WTC11 (cell line): ENCODE data around the gene FMN2. TPM values are rescaled to one million over a fixed set of nuclear protein-coding genes. Genes with fewer than 3 reads are reported as not detected.

ENCODE experiments used
- ATAC-seq: fragments of 200-7000 bp; cut with Tn5 transposase; 2 replicates; pipeline ENCODE4 v1.10.0; 2021; ENCODE audit warnings: mild to moderate bottlenecking, moderate library complexity
- CTCF ChIA-PET: fragments of 300-600 bp; sonication (Branson Sonifier 250); formaldehyde crosslinking; loops from one replicate; lab custom pipeline; 2021; ENCODE audit warnings: antibody characterized with exemption; lab: Charles Lee
- POLR2A ChIA-PET: fragments of 350-600 bp; sonication (Branson Sonifier 250); formaldehyde crosslinking; loops from one replicate; lab custom pipeline; 2021; ENCODE audit warnings: antibody characterized with exemption; lab: Charles Lee
- DNase-seq: peaks from one replicate; pipeline ENCODE4 v3.0.0; 2021; ENCODE audit warnings: low spot score
- H3K27ac Mint-ChIP-seq: 2 replicates; pipeline ENCODE4 v1.8.0; 2021; ENCODE audit warnings: mixed read lengths
- H3K27me3 Mint-ChIP-seq: 2 replicates; pipeline ENCODE4 v1.8.0; 2021; ENCODE audit warnings: low read depth, mild to moderate bottlenecking, moderate library complexity, mixed read lengths
- H3K36me3 Mint-ChIP-seq: 2 replicates; pipeline ENCODE4 v1.8.0; 2021; ENCODE audit warnings: mixed read lengths
- H3K4me1 Mint-ChIP-seq: 2 replicates; pipeline ENCODE4 v1.8.0; 2022; ENCODE audit warnings: mixed read lengths
- H3K4me3 Mint-ChIP-seq: 2 replicates; pipeline ENCODE4 v1.8.0; 2021; ENCODE audit warnings: mild to moderate bottlenecking, moderate library complexity, mixed read lengths
- H3K9me3 Mint-ChIP-seq: 2 replicates; pipeline ENCODE4 v1.8.0; 2021; ENCODE audit warnings: mixed read lengths
- ARID4B ChIP-seq: sonication (generic); formaldehyde crosslinking; IDR thresholded peaks from 2 replicates; pipeline ENCODE4 v1.8.0; 2023; ENCODE audit warnings: missing genetic modification reagents, mild to moderate bottlenecking, borderline replicate concordance
- ATF1 ChIP-seq: sonication (generic); formaldehyde crosslinking; IDR thresholded peaks from 2 replicates; pipeline ENCODE4 v1.8.1; 2023; ENCODE audit warnings: mild to moderate bottlenecking, moderate library complexity, missing genetic modification reagents
- CREB1 ChIP-seq: sonication (generic); formaldehyde crosslinking; IDR thresholded peaks from 2 replicates; pipeline ENCODE4 v1.8.0; 2023; ENCODE audit warnings: mild to moderate bottlenecking, missing genetic modification reagents
- E2F4 ChIP-seq: sonication (generic); formaldehyde crosslinking; IDR thresholded peaks from 2 replicates; pipeline ENCODE4 v1.8.1; 2022; ENCODE audit warnings: low read depth, mild to moderate bottlenecking, moderate library complexity, missing genetic modification reagents, borderline replicate concordance
- E2F5 ChIP-seq: sonication (generic); formaldehyde crosslinking; IDR thresholded peaks from 2 replicates; pipeline ENCODE4 v1.8.1; 2022; ENCODE audit warnings: mild to moderate bottlenecking, moderate library complexity, missing genetic modification reagents
- ESRRA ChIP-seq: sonication (generic); formaldehyde crosslinking; IDR thresholded peaks from 2 replicates; pipeline ENCODE4 v1.8.1; 2022; ENCODE audit warnings: mild to moderate bottlenecking, missing genetic modification reagents, borderline replicate concordance
- FOXP1 ChIP-seq: sonication (generic); formaldehyde crosslinking; IDR thresholded peaks from 2 replicates; pipeline ENCODE4 v1.8.0; 2022; ENCODE audit warnings: missing genetic modification reagents, mild to moderate bottlenecking, moderate library complexity, borderline replicate concordance
- HMGXB4 ChIP-seq: sonication (generic); formaldehyde crosslinking; IDR thresholded peaks from 2 replicates; pipeline ENCODE4 v1.8.1; 2023; ENCODE audit warnings: mild to moderate bottlenecking, moderate library complexity, missing genetic modification reagents
- JUN ChIP-seq: sonication (generic); formaldehyde crosslinking; IDR thresholded peaks from 2 replicates; pipeline ENCODE4 v1.8.0; 2023; ENCODE audit warnings: mild to moderate bottlenecking, missing genetic modification reagents
- KAT7 ChIP-seq: sonication (generic); formaldehyde crosslinking; IDR thresholded peaks from 2 replicates; pipeline ENCODE4 v1.8.1; 2023; ENCODE audit warnings: missing genetic modification reagents, mild to moderate bottlenecking, borderline replicate concordance
- NFE2L1 ChIP-seq: sonication (generic); formaldehyde crosslinking; IDR thresholded peaks from 2 replicates; pipeline ENCODE4 v1.8.1; 2023; ENCODE audit warnings: missing genetic modification reagents
- USF2 ChIP-seq: sonication (generic); formaldehyde crosslinking; IDR thresholded peaks from 2 replicates; pipeline ENCODE4 v1.8.1; 2023; ENCODE audit warnings: mild to moderate bottlenecking, missing genetic modification reagents, moderate library complexity
- ZBTB21 ChIP-seq: sonication (generic); formaldehyde crosslinking; IDR thresholded peaks from 2 replicates; pipeline ENCODE4 v1.8.1; 2023; ENCODE audit warnings: mild to moderate bottlenecking, missing genetic modification reagents, borderline replicate concordance
- ZBTB43 ChIP-seq: sonication (generic); formaldehyde crosslinking; IDR thresholded peaks from 2 replicates; pipeline ENCODE4 v1.8.1; 2023; ENCODE audit warnings: mild to moderate bottlenecking, missing genetic modification reagents
- ZMAT4 ChIP-seq: fragments of 250-450 bp; sonication (Bioruptor Pico); IDR thresholded peaks from 2 replicates; pipeline ENCODE4 v1.9.0; 2021; ENCODE audit warnings: mild to moderate bottlenecking
- ZNF232 ChIP-seq: sonication (generic); formaldehyde crosslinking; IDR thresholded peaks from 2 replicates; pipeline ENCODE4 v1.8.0; 2022; ENCODE audit warnings: mild to moderate bottlenecking, missing genetic modification reagents
- ZNF416 ChIP-seq: fragments of 250-450 bp; sonication (Bioruptor Pico); IDR thresholded peaks from 2 replicates; pipeline ENCODE4 v1.9.0; 2021; ENCODE audit warnings: mild to moderate bottlenecking, inconsistent platforms
- total RNA-seq: library from RNA; stranded (reverse); gene quantifications from 3 replicates; pipeline ENCODE4 v1.2.3, GENCODE V29; 2021
- TF ChIP-seq, protein P1 (sequence below): fragments of 250-450 bp; sonication (Bioruptor Pico); IDR thresholded peaks from 2 replicates; pipeline ENCODE4 v1.8.0; 2021; ENCODE audit warnings: mild to moderate bottlenecking
- TF ChIP-seq, protein P2 (sequence below): sonication (generic); formaldehyde crosslinking; IDR thresholded peaks from 2 replicates; pipeline ENCODE4 v1.8.0; 2023; ENCODE audit warnings: missing genetic modification reagents
- TF ChIP-seq, protein P3 (sequence below): fragments of 250-450 bp; sonication (Bioruptor Pico); IDR thresholded peaks from 2 replicates; pipeline ENCODE4 v1.9.0; 2021; ENCODE audit warnings: moderate library complexity, mild to moderate bottlenecking, inconsistent platforms, borderline replicate concordance

FMN2 gene
- total RNA-seq, 1 experiment from 2014 or later = 1.8 TPM

DNA sequence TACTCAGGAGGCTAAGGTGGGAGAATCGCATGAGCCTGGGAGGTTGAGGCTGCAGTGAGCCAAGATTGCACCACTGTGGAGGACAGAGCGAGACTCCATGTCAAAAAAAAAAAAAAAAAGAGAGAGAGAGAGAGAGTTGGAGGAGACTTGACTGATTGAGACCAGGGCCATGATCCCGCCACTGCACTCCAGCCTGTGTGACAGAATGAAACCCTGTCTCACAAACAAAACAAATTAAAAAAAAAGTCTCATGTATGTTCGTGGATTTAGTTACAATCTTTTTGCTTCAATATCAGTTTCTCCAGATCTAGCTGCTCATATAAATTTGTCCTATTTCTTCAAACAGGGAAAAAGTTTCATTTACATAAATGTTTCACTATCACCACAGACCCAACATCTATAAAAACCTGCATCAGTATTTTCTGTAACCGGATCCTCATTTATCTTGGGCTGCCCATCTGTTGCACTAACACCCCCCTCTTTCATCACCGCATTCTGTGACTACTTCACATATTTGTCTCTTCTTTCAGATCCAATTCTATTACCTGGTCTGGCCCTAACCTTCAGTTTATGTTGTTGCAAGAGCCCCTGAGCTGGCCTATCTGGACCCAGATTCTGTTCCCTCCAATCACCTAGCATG is 393.2 kb downstream of the FMN2 start:
- no peak overlapping the region for H3K4me3 Mint-ChIP-seq
- H3K9me3 Mint-ChIP-seq = no peaks in the 10 kb centered on the region
- H3K36me3 Mint-ChIP-seq = no peaks in the 10 kb centered on the region
- POLR2A ChIA-PET = no interaction called here
- H3K4me1 Mint-ChIP-seq = no peaks in the 10 kb centered on the region
- peaks cover 17% of the 10 kb centered on the region for H3K27me3 Mint-ChIP-seq
- ATAC-seq (no peak), DNase-seq (no peak)
- CTCF ChIA-PET = no interaction called here
- TF ChIP-seq, protein P1, sequence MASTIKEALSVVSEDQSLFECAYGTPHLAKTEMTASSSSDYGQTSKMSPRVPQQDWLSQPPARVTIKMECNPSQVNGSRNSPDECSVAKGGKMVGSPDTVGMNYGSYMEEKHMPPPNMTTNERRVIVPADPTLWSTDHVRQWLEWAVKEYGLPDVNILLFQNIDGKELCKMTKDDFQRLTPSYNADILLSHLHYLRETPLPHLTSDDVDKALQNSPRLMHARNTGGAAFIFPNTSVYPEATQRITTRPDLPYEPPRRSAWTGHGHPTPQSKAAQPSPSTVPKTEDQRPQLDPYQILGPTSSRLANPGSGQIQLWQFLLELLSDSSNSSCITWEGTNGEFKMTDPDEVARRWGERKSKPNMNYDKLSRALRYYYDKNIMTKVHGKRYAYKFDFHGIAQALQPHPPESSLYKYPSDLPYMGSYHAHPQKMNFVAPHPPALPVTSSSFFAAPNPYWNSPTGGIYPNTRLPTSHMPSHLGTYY = no peak
- TF ChIP-seq ZNF232 (CRISPR knock-in tag) (no peak), ARID4B (CRISPR knock-in tag) (no peak), ZBTB21 (CRISPR knock-in tag) (no peak)
- TF ChIP-seq, protein P2, sequence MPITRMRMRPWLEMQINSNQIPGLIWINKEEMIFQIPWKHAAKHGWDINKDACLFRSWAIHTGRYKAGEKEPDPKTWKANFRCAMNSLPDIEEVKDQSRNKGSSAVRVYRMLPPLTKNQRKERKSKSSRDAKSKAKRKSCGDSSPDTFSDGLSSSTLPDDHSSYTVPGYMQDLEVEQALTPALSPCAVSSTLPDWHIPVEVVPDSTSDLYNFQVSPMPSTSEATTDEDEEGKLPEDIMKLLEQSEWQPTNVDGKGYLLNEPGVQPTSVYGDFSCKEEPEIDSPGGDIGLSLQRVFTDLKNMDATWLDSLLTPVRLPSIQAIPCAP (CRISPR knock-in tag) = no peak
- no peak overlapping the region for H3K27ac Mint-ChIP-seq

DNA sequence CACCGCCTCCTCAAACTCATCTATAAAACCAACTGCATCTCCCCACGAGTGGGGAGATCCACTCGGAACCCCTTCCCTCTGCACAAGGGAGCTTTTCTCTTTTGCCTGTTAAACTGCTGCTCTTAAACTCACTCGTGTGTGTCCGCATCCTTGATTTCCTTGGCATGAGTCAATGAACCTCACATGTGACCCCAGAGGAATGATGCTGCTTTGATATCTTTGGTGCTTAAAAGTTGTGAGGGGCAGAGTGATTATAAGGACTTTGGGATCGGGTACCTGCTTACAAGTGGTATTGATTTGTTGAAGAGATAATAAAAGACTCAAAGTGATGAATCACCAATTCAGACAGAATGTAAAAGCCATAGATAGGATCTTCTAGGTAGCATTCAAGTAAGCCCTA is 394.9 kb downstream of the FMN2 start:
- ChIA-PET CTCF (interaction anchor here (1.2 to 1.7 kb wide), 3 partner anchors 22 to 149 kb away, joined by 3 to 10 read pairs (median 5); no protein-coding TSS in a partner anchor), POLR2A (no interaction called here)
- no peaks in the 10 kb centered on the region for H3K9me3 Mint-ChIP-seq
- TF ChIP-seq ATF1 (CRISPR knock-in tag) = no peak
- no peak for TF ChIP-seq ZBTB43
- no peak for TF ChIP-seq USF2 (CRISPR knock-in tag)
- TF ChIP-seq CREB1 = no peak
- no peak for TF ChIP-seq ZNF416 (CRISPR knock-in tag)
- TF ChIP-seq ESRRA (CRISPR knock-in tag) = no peak
- TF ChIP-seq E2F5 (CRISPR knock-in tag) = no peak
- TF ChIP-seq ZNF232 (CRISPR knock-in tag) = no peak
- no peak for TF ChIP-seq ZMAT4 (CRISPR knock-in tag)
- no peak for TF ChIP-seq NFE2L1 (CRISPR knock-in tag)
- TF ChIP-seq KAT7 = no peak
- TF ChIP-seq, protein P3, sequence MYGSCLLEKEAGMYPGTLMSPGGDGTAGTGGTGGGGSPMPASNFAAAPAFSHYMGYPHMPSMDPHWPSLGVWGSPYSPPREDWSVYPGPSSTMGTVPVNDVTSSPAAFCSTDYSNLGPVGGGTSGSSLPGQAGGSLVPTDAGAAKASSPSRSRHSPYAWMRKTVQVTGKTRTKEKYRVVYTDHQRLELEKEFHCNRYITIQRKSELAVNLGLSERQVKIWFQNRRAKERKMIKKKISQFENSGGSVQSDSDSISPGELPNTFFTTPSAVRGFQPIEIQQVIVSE (CRISPR knock-in tag) = no peak
- no peak for TF ChIP-seq E2F4
- no peak for TF ChIP-seq HMGXB4 (CRISPR knock-in tag)
- no peak for TF ChIP-seq FOXP1 (CRISPR knock-in tag)
- no peak for TF ChIP-seq JUN

More for the DNA sequence above, 394.9 kb downstream of the FMN2 start:
- peaks cover 30% of the 10 kb centered on the region for H3K27me3 Mint-ChIP-seq
- DNase-seq (no peak), ATAC-seq (no peak)
- peaks cover 10% of the 10 kb centered on the region for H3K4me1 Mint-ChIP-seq
- H3K27ac Mint-ChIP-seq = no peak overlapping the region
- no peaks in the 10 kb centered on the region for H3K36me3 Mint-ChIP-seq
- no peak overlapping the region for H3K4me3 Mint-ChIP-seq
